Measurements from ENCODE around the gene OCEL1.

- TF ChIP-seq EZH2 (IDR thresholded peaks at IDR 0.05; ENCODE audit: low read length, missing control alignments), result no peak
- no peak for TF ChIP-seq CTCF (conservative IDR thresholded peaks at IDR 0.05 in 1 of 2, IDR thresholded peaks at IDR 0.05 in 1 of 2; ENCODE audit: low read depth in 1 of 2, low read length in 2 of 2)
Observed at GRCh38 chr19:17202249-17202648, 23.8 kb upstream of the OCEL1 start.

Data from fibroblast of lung (primary cell).